Prostate gland (tissue), 2 donors: ENCODE data around the gene GSE1. TPM values are rescaled to one million over a fixed set of nuclear protein-coding genes. Genes with fewer than 3 reads are reported as not detected.

Source experiments
- DNase-seq: peaks from one replicate; pipeline ENCODE4 v3.0.0-alpha.2; 2019; ENCODE audit warnings: low spot score
- H3K27ac ChIP-seq, 2 donors: fragments of 200-600 bp; sonication (generic); 2 replicates each; pipeline ENCODE4 v1.5.1; 2017 to 2019
- H3K27me3 ChIP-seq: fragments of 200-600 bp; sonication (generic); replicated peaks from 2 replicates; pipeline ENCODE4 v1.5.1; 2019; ENCODE audit not compliant: insufficient read depth
- H3K36me3 ChIP-seq, 2 donors: fragments of 200-600 bp; sonication (generic); 1 replicate in 1 of 2; 2 replicates in 1 of 2; pipeline versions ENCODE4 v1.5.1 to v1.8.1; 2017 to 2019
- H3K4me1 ChIP-seq: fragments of 200-600 bp; sonication (generic); replicated peaks from 2 replicates; pipeline ENCODE4 v1.5.1; 2019
- H3K4me3 ChIP-seq, 2 donors: fragments of 200-600 bp; sonication (generic); 2 replicates each; pipeline ENCODE4 v1.5.1; 2017 to 2019
- H3K9me3 ChIP-seq: fragments of 200-600 bp; sonication (generic); 2 replicates; pipeline ENCODE4 v1.5.1; 2017
- CTCF ChIP-seq, 4 experiments: fragments of 200-600 bp in 2 of 4; fragments of 450-650 bp in 2 of 4; sonication (generic) in 2 of 4; IDR thresholded peaks; 1 replicate in 3 of 4; 2 replicates in 1 of 4; pipeline ENCODE4 v1.5.1; 2016 to 2019; ENCODE audit warnings: antibody characterized with exemption in 4 of 4, mild to moderate bottlenecking in 2 of 4, moderate library complexity in 2 of 4
- POLR2A ChIP-seq: fragments of 450-650 bp; IDR thresholded peaks from one replicate; pipeline ENCODE4 v1.6.1; 2016; ENCODE audit warnings: antibody characterized with exemption, mild to moderate bottlenecking
- POLR2AphosphoS5 ChIP-seq: sonication (generic); formaldehyde crosslinking; IDR thresholded peaks from one replicate; pipeline ENCODE4 v1.6.1; 2017; ENCODE audit warnings: antibody characterized with exemption
- WGBS: methylation state at CpG from one replicate; pipeline ENCODE4 v1.1.5; 2018; 5-methylcytosine and 5-hydroxymethylcytosine counted together
- intact Hi-C: fragments of 100-400 bp; cut with DNase I; formaldehyde crosslinking; loops from one replicate; pipeline ENCODE4 v1.14.2; 2022
- total RNA-seq, 2 donors: library from RNA; depleted of rRNA; stranded (reverse); fragments of >200 nt; gene quantifications; one replicate each; pipeline ENCODE4 v1.1.0, GENCODE V29; 2016

GSE1 gene
- total RNA-seq, 2 donors from 2014 or later = 41.4 to 146 TPM

GRCh38 chr16:85594978-85595661 lies 18.0 kb upstream of the GSE1 start:
- Histone ChIP-seq H3K36me3 (no peaks in the 10 kb centered on the region), H3K27ac (no peak overlapping the region), H3K27me3 (no peaks in the 10 kb centered on the region), H3K4me3 (no peak overlapping the region), H3K9me3 (no peaks in the 10 kb centered on the region), H3K4me1 (no peaks in the 10 kb centered on the region)
- no peak for TF ChIP-seq CTCF (IDR thresholded peaks at IDR 0.05)
- TF ChIP-seq POLR2AphosphoS5 = no peak
- TF ChIP-seq POLR2A = no peak
- intact Hi-C loops = no loop called here
- 78% methylated on average over 11 of the region's 11 CpGs for WGBS
- no peak for DNase-seq

- 96% methylated on average over 18 of the region's 18 CpGs for WGBS
- TF ChIP-seq POLR2AphosphoS5 (no peak), POLR2A (no peak), CTCF (IDR thresholded peaks at IDR 0.05) (no peak)
- no peak for DNase-seq
- Histone ChIP-seq H3K4me1 (no peaks in the 10 kb centered on the region), H3K9me3 (no peaks in the 10 kb centered on the region), H3K4me3 (no peak overlapping the region), H3K27me3 (no peaks in the 10 kb centered on the region), H3K27ac (no peak overlapping the region), H3K36me3 (no peaks in the 10 kb centered on the region)
- intact Hi-C loops = no loop called here
Measured at GRCh38 chr16:85595812-85596502, 17.2 kb upstream of the GSE1 start.

- Histone ChIP-seq H3K4me1 (no peaks in the 10 kb centered on the region), H3K27me3 (no peaks in the 10 kb centered on the region), H3K36me3 (no peaks in the 10 kb centered on the region), H3K4me3 (no peak overlapping the region), H3K9me3 (no peaks in the 10 kb centered on the region), H3K27ac (no peak overlapping the region)
- 88% methylated on average over 8 of the region's 8 CpGs for WGBS
- DNase-seq = no peak
- intact Hi-C loops = no loop called here
- TF ChIP-seq POLR2AphosphoS5 = no peak
- no peak for TF ChIP-seq POLR2A
- TF ChIP-seq CTCF (IDR thresholded peaks at IDR 0.05) = no peak
Measured at GRCh38 chr16:85598141-85598540, 15.0 kb upstream of the GSE1 start.

- no peak for TF ChIP-seq POLR2AphosphoS5
- TF ChIP-seq CTCF (IDR thresholded peaks at IDR 0.05) = no peak
- Histone ChIP-seq H3K9me3 (no peaks in the 10 kb centered on the region), H3K4me1 (no peaks in the 10 kb centered on the region), H3K36me3 (no peaks in the 10 kb centered on the region), H3K27me3 (no peaks in the 10 kb centered on the region), H3K27ac (no peak overlapping the region), H3K4me3 (no peak overlapping the region)
- no peak for DNase-seq
- 71% methylated on average over 9 of the region's 10 CpGs for whole genome bisulfite sequencing
- intact Hi-C loops = no loop called here
Measured at GRCh38 chr16:85600078-85600477, 13.0 kb upstream of the GSE1 start.
